ENCODE results near the gene FRMD5. TPM values are rescaled to one million over a fixed set of nuclear protein-coding genes. Genes with fewer than 3 reads are reported as not detected.

The FRMD5 gene
- total RNA-seq, 1 donor from 2014 or later: 43.8 TPM

DNA sequence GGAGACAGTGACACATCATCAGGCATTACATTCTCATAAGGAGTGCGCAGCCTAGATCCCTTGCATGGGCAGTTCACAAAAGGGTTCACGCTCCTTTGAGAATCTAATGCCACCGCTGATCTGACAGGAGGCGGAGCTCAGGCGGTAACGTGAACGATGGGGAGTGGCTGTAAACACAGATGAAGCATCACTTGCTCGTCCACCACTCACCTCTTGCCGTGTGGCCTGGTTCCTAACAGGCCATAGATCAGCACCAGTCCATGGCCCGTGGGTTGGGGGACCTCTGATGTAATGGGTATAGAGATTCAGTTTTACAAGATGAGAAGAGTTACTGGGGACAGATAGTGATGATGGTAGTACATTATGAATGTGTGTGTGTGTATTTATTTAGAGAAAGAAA lies 63.0 kb downstream of the FRMD5 start:
- Mint-ChIP-seq H3K27ac (ENCODE audit: unreplicated experiment) (no peak overlapping the region), H3K27me3 (ENCODE audit: unreplicated experiment) (no peaks in the 10 kb centered on the region), H3K4me3 (ENCODE audit: unreplicated experiment) (no peak overlapping the region), H3K9me3 (ENCODE audit: unreplicated experiment) (no peaks in the 10 kb centered on the region), H3K4me1 (ENCODE audit: low read depth, unreplicated experiment) (no peaks in the 10 kb centered on the region), H3K36me3 (ENCODE audit: unreplicated experiment) (peaks cover 5% of the 10 kb centered on the region)
- no peak for DNase-seq
- TF ChIP-seq, protein P1, sequence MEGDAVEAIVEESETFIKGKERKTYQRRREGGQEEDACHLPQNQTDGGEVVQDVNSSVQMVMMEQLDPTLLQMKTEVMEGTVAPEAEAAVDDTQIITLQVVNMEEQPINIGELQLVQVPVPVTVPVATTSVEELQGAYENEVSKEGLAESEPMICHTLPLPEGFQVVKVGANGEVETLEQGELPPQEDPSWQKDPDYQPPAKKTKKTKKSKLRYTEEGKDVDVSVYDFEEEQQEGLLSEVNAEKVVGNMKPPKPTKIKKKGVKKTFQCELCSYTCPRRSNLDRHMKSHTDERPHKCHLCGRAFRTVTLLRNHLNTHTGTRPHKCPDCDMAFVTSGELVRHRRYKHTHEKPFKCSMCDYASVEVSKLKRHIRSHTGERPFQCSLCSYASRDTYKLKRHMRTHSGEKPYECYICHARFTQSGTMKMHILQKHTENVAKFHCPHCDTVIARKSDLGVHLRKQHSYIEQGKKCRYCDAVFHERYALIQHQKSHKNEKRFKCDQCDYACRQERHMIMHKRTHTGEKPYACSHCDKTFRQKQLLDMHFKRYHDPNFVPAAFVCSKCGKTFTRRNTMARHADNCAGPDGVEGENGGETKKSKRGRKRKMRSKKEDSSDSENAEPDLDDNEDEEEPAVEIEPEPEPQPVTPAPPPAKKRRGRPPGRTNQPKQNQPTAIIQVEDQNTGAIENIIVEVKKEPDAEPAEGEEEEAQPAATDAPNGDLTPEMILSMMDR (IDR thresholded peaks at IDR 0.05; ENCODE audit: partially characterized antibody, unreplicated experiment): no peak

DNA sequence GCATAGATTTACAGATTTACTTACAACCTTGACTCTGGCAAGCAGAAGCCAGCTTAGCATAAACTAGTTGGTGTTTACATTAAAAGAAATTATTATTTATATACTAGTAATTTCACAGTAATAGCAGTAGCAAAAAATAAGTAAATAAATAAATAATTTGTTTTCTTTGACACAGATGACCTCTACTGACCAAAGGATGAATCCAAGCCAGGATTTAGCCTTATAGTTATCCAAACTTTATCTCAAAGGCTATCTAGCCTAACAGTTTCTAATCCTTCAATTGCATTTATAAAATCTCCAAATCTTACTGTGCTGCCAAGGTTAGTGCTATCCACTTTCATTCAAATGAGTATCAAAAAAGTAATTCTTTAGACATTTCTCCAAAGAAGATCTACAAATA lies 64.3 kb downstream of the FRMD5 start:
- H3K27me3 Mint-ChIP-seq (ENCODE audit: unreplicated experiment): no peaks in the 10 kb centered on the region
- peaks cover 5% of the 10 kb centered on the region for H3K36me3 Mint-ChIP-seq (ENCODE audit: unreplicated experiment)
- no peak for DNase-seq
- no peaks in the 10 kb centered on the region for H3K9me3 Mint-ChIP-seq (ENCODE audit: unreplicated experiment)
- no peaks in the 10 kb centered on the region for H3K4me1 Mint-ChIP-seq (ENCODE audit: low read depth, unreplicated experiment)
- no peak overlapping the region for H3K27ac Mint-ChIP-seq (ENCODE audit: unreplicated experiment)
- TF ChIP-seq, protein P1 (IDR thresholded peaks at IDR 0.05; ENCODE audit: partially characterized antibody, unreplicated experiment): no peak
- no peak overlapping the region for H3K4me3 Mint-ChIP-seq (ENCODE audit: unreplicated experiment)

DNA sequence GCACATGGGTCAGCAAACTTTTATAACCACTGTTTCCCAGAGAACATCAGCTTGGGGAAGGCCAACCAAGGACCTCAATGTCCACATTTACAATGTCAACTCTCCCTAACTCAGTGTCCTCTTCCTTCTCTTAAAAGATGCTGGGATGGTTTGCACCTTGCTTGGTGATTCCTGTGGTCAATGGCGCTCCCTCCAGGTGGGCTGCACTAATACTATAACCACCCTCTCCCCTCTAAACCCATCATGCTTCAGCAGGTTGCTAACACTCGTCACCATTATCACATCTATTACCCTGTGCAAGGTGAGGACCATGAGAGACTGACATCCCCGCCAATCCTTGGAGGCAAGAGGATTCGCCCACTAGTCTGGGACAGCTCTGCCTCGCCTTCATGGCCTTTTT lies 65.2 kb downstream of the FRMD5 start:
- Mint-ChIP-seq H3K27ac (ENCODE audit: unreplicated experiment) (no peak overlapping the region), H3K36me3 (ENCODE audit: unreplicated experiment) (peaks cover 5% of the 10 kb centered on the region), H3K4me3 (ENCODE audit: unreplicated experiment) (no peak overlapping the region), H3K27me3 (ENCODE audit: unreplicated experiment) (no peaks in the 10 kb centered on the region), H3K4me1 (ENCODE audit: low read depth, unreplicated experiment) (no peaks in the 10 kb centered on the region), H3K9me3 (ENCODE audit: unreplicated experiment) (no peaks in the 10 kb centered on the region)
- TF ChIP-seq, protein P1 (IDR thresholded peaks at IDR 0.05; ENCODE audit: partially characterized antibody, unreplicated experiment): no peak
- DNase-seq: no peak

DNA sequence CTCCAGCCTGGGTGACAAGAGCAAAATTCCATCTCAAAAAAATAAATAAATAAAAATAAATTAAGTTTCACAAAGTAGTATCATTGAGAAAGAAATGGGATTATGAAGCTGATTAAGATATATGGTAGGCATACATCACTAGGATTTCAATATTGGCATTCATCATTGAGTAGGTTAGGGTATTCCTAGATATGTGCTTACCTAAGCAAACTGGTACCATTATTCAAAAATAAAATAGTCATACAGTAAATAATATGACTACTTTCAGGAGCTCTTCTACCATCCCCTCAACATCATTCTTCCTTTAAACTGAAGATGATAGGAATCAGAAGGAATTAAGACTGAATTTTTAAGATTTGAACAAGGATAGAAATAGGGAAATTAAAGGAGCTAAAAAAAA lies 66.6 kb downstream of the FRMD5 start:
- TF ChIP-seq, protein P1 (IDR thresholded peaks at IDR 0.05; ENCODE audit: partially characterized antibody, unreplicated experiment): no peak
- DNase-seq: no peak
- Mint-ChIP-seq H3K4me1 (ENCODE audit: low read depth, unreplicated experiment) (no peaks in the 10 kb centered on the region), H3K9me3 (ENCODE audit: unreplicated experiment) (no peaks in the 10 kb centered on the region), H3K4me3 (ENCODE audit: unreplicated experiment) (no peak overlapping the region), H3K27ac (ENCODE audit: unreplicated experiment) (no peak overlapping the region), H3K27me3 (ENCODE audit: unreplicated experiment) (no peaks in the 10 kb centered on the region), H3K36me3 (ENCODE audit: unreplicated experiment) (peaks cover 5% of the 10 kb centered on the region)

DNA sequence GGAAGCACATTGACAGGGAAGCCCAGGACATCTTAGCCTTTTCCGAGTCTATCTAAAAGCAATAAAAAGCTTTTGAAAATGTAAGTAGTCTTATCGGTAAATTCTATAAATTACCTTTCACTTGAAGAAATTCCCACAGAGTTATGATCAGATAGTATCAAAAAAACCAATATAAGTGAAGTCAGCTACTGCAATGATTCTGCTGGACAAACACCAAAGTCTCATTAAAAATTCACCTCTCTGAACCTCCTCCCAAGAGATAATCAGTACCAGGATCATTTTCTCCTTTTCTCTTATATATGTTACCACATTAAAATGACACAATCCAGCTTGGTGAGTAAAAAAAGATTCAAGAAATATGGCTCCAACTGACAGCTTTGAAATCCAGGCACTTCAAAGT lies 69.2 kb downstream of the FRMD5 start:
- no peak for DNase-seq
- Mint-ChIP-seq H3K27ac (ENCODE audit: unreplicated experiment) (no peak overlapping the region), H3K27me3 (ENCODE audit: unreplicated experiment) (no peaks in the 10 kb centered on the region), H3K4me1 (ENCODE audit: low read depth, unreplicated experiment) (no peaks in the 10 kb centered on the region), H3K36me3 (ENCODE audit: unreplicated experiment) (no peaks in the 10 kb centered on the region), H3K4me3 (ENCODE audit: unreplicated experiment) (no peak overlapping the region), H3K9me3 (ENCODE audit: unreplicated experiment) (no peaks in the 10 kb centered on the region)
- TF ChIP-seq, protein P1 (IDR thresholded peaks at IDR 0.05; ENCODE audit: partially characterized antibody, unreplicated experiment): no peak

Measured in glutamatergic neuron (in vitro differentiated cells).